ENCODE results near the gene VOPP1.
A peak's percentile ranks its signal among the peaks of the same experiment; 100 is the strongest.
"Not testable (repeated sequence)": the region's sequence is repeated elsewhere in the genome, so short reads cannot be mapped to it uniquely, and the experiment has no call there.

Gene VOPP1

DNA sequence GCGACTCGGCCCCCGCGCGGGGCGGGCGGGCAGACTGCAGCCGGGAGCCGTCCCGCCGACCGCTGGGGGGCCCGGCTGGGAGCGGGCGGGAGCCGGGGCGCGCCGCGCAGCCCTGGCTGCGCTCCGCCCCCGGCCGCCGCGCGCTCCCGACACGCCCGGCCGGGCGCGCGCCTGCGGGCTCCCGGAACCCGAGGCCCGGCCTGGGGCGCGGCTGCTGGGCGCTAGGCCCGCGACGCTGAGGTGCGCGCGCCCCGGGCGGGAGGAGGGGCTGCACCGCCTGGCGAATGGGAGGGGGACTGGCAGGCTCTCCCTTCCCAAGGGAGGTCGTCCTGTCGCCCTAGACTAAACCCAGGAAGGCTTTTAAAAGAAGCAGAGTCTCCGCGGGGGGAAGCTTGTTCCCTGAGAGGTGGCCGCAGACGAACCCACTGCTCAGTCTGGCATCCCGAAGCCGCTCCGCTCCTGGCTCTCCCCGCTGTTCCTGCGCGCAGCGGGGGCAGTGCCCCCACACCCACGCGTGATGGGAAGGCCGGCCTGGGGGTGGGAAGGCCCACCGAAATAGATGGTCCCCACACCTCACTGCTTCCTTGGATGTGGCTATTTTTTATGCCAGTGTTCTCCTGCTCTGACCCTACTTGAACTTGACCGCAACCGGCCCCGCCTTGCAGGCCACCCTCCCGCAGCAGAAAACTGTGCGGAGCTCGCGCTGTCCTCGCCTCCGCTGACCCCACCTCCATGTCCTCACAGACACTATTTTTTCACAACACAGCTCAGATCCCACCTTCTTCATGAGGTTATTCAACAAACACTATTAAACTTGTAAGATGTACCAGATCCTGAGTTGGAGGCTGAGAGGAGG lies at the start of gene VOPP1:
Gene VOPP1 (minus strand): TSS at position 125 of the 856 bp plus-strand sequence. CDS start 178 bp downstream, outside the sequence.
- peak; percentile 54 for DNase-seq

DNA sequence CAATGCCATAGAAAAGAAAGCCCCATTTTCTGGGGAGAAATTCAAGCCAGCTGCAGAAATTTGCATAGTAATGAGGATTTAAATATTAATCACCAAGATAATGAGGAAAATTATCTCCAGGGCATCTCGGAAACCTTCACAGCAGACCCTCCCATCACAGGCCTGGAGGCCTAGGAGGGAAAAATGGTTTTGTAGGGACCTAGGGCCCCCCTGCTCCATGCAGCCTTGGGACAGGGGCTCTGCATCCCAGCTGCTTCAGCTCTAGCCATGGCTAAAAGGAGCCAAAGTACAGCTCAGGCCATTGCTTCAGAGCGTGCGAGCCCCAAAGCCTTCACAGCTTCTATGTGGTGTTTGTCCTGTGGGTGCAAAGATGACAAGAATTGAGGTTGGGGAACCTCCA lies 46.6 kb upstream of the VOPP1 start:
- no peak for DNase-seq

DNA sequence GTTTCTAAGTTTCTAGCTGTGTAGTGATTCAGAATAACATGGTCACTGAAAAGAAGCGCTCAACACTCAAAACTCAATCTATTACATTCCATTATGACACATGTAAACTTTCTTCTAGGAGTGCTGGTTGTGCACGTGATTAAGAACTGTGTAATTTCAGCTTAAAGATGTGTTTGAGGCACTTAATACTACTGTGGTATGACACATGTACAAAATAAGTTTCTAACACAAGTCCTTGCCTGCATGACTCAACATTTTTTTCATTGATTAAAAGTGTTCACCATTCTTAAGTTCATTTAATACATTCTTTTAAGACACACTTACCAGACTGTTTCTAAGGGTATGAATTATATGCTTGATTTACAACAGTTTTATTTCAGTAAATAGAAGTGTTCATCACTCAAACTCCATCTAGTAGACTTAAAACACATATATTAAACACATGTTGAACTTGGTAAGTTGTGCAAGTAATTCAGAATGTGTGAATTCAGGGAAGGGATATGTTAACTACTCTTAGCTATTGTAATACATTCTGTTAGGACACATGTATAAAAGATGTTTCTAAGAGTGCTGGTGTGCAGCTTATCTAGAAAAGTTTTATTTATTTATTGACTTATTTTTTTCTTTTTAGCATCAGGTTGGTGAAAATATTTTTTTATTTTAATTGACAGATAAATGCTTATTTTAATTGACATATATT lies 42.2 kb upstream of the VOPP1 start:
- not testable (repeated sequence) for DNase-seq

- not testable (repeated sequence) for DNase-seq
Observed at GRCh38 chr7:55609726-55610125, 37.4 kb upstream of the VOPP1 start.

- not testable (repeated sequence) for DNase-seq
Observed at GRCh38 chr7:55605661-55606060, 33.4 kb upstream of the VOPP1 start.

DNA sequence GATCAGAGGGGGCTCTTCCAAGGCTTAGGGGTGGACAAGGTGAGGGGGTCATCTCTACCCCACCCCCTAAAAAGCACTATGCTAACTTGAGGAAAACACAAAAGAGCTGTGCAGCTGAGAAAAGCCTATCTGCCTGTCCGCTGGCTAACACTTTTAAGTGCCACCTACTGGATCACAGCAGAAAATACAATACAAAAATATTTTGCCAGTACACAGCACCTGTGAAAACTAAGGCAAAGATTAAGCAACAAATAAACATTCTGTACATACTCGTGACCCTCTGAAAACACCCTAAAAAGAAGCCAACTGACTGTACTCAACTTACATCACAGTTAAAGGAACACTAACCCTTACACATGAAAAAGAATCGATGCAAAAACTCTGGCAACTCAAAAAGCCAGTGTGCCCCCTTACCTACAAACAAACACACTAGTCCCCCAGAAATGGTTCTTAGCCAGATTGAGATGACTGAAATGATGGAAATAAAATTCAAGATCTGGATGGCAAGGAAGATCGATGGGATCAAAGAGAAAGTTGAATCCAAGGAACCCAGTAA lies 25.7 kb upstream of the VOPP1 start:
- not testable (repeated sequence) for DNase-seq

DNA sequence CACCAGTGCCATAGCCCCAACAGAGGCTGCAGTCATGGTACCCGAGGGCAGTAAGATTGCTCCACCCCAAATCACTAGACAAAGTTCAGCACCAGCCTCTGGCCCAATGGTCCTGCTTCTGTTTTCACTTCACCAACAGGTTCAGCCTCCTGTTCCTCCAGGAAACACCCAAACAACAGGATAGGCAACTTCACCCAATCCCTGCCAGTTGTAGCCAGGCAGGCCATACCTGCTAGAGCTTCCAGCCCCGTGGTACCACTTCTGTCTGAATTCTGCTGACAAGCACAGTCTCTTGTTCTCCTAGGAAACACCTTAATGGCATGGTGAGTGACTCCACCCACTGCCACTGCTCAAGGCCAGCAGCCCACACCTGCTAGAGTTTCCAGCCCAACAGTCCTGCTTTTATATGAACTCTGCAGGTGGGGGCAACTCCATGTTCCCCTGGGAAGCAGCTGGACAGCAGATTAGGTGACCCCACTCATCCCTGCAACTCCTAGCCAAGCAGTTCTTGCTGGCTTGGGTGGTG lies 25.0 kb upstream of the VOPP1 start:
- DNase-seq, result not testable (repeated sequence)

DNA sequence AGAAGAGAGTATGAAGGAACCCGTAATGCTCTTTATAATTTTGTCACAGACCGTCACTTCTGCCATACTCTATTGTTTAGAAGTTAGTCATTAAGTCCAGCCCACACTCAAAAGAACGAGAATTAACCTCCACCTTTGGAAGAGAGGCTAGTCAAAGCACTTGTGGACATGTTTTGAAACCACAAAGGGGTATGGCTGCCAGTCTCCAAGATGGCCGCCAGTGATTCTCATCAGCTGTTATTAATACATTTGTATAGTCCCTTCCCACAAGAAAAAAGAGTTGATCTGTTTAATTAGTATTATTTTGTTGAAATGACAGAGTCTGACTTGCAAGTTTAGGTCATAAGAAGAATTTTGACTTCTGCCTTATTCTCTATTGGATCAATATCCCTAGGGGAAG lies 23.2 kb upstream of the VOPP1 start:
- no peak for DNase-seq

DNA sequence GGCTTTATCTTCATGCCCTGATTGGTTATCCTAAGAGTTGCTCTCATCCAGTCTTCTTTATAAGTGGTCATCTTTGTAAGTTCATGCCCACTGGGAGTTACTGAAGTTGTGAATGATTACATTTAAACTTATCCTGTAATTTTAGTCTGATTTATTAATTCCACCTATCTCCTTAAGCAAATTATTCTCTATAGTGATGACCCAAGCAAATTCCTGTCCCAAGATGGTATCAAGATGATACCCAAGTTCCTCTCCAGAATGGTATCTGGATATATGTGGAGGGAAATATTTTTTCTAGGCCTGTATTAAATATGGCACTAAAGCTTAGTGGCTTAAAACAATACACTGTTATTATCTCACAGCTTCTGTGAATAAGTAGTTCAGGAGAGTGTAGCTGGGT lies 22.6 kb upstream of the VOPP1 start:
- no peak for DNase-seq

GRCh38 chr7:55594414-55594813 lies 22.1 kb upstream of the VOPP1 start:
- no peak for DNase-seq

DNA sequence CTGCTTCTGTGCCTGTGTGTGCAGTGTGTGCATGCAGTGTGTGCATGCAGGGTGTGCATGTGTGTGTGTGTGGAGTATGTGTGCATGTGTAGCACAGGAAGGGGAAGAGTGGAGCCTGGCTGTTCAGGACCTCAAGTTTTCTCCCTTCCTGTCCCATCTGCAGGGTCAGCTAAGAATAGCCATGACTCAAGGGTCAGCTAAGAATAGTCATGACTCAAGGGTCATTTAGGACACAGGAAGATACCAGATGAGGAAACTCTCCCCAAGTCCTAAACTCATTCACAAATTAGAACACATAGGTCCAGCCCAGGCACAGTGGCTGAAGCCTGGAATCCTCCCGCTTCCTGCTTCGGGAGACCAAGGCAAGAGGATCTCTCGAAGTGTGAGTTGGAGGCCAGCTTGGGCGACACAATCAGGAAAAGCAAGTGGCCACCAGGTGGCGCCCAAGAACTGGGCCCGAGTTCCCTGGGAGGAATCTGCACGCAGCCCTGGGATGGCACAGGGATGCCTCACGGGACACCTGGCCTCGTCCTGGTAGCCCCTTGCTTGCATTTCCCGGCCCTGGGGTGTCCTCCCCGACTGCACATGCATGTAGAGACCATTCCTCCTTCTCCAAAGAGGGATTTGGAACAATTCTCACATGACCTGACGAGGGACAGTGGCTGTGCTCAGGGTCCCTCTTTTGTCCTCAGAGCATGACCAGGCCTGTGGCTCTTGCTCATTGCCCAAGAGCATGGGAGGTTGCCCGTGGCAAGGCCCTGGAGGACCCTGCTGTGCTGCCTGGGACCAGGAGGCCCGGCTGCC lies 21.4 kb upstream of the VOPP1 start:
- DNase-seq, result peak; percentile 74

GRCh38 chr7:55593172-55593514 lies 20.8 kb upstream of the VOPP1 start:
- DNase-seq, result no peak

DNA sequence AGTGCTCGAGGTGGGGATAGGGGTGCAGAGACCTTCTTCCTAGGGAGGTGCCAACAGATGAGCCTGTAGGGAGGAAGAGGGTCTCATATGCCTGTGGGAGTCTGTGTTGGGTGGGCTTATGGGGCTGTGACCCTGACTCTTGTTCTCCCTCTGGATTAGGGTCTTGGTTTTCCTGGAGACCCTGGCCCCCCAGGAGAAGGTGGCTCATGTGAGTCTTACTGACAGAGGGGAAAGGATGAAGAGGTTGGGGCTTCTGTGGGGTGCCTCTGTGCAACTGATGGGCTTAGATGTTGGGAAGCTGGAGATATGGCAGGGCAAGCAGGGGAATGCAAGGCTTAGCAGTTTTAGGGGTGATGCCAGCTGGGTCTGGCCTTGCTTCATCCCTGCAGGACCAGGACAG lies 20.2 kb upstream of the VOPP1 start:
- DNase-seq, result no peak

DNA sequence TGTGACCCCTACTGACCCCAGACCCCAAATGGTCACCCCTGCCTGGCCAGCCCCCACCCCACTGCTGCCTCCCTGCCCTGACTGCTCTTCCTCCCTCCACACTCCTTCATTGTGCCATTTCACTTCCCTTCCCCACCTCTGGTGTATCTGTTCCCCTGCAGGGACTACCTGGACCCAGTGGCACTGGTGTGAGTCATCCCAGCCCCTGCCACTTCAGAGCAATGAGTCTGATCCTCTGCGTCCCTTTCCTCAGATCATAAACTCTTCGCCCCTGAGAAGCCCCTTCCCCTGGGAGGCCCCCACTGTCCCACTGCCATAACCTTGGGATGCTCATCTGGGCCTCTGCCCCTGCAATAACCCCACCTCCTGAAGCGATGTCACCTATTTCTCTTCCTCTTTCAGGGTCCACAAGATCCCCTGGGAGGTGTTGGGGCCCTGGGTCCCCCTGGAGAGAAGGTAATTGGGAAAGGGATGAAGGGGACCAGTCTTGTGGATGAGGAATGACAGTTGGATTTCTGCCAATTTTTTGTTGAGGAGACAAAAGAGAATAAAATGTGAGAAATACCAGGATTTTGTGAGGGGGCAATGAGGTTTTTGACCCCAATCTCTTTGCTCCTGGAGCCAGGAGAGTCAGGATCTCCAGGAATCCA lies 19.1 kb upstream of the VOPP1 start:
- DNase-seq, result no peak

- DNase-seq, result no peak
Observed at GRCh38 chr7:55590517-55591281, 18.4 kb upstream of the VOPP1 start.

DNA sequence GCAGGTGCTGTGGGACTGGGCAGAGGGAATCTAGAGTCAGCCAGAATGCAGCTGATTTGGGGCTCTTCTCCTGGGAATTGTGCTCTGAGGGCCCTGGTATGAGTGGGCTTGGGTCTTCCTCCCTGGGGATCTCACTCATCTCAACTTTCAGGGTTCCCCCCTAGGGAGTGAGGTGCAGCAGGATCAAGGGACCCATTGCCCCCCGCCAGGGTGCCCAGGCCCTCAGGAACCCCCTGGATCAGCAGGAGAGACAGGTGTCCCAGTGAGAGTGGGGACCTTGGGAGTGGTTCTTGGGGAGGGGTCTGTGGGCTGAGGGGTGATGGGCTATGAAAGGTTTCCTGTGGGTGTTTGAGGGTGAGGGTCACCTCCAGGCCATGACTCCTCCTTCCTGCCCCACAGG lies 17.6 kb upstream of the VOPP1 start:
- no peak for DNase-seq

DNA sequence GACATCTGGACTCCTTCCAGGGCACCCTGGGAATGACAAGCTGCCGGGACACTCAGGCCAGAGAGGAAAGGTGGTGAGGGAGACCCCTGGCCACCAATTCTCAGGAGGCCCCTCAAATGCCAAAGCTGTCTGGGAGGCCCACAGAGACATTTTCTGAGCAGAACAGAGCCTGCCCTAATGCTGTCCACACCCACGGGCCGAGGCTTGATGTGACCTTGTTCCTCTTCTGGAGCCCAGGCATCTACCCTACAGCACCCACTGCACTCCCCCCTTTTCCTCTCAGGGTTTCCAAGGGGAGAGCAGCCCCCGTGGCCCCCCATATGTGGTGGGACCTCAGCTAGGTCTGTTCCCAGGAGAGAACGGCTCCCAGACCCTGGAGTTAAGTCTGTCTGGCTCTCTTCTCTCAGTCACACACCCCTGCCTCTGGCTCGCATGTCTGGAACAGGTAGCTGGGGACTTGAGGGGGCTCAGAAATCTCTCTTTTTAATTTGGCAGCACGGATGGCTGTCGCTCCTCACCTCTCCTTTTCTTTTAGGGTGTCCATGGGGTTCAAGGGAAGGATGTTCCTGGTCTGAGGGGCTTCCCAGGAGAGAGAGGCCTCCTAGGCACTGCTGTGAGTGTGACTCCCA lies 16.8 kb upstream of the VOPP1 start:
- DNase-seq, result no peak

DNA sequence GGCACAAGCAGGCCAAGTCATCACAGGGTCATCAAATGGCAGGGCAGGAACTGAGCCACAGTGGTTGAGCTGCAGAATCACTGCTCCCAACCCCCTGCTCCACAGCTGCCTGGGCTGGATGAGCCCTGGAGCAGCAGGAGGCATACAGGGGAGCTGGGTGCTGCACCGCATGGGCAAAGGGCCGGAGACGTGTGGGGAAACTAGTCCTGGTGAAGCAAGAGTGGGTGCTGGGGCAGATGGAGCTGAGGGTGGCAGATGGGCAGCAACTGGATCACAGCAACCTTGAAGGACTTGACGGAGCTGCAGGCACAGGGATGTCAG lies 16.0 kb upstream of the VOPP1 start:
- DNase-seq, result no peak

- DNase-seq, result no peak
Observed at GRCh38 chr7:55587687-55588378, 15.5 kb upstream of the VOPP1 start.

DNA sequence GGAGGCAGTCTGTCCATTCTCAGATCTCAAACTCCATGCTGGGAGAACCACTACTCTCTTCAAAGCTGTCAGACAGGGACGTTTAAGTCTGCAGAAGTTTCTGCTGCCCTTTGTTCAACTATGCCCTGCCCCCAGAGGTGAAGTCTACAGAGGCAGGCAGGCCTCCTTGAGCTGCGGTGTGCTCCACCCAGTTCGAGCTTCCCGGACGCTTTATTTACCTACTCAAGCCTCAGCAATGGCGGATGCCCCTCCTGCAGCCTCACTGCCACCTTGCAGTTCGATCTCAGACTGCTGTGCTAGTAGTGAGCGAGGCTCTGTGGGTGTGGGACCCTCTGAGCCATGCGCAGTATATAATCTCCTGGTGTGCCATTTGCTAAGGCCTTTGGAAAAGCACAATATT lies 10.4 kb upstream of the VOPP1 start:
- DNase-seq, result peak; percentile 33

DNA sequence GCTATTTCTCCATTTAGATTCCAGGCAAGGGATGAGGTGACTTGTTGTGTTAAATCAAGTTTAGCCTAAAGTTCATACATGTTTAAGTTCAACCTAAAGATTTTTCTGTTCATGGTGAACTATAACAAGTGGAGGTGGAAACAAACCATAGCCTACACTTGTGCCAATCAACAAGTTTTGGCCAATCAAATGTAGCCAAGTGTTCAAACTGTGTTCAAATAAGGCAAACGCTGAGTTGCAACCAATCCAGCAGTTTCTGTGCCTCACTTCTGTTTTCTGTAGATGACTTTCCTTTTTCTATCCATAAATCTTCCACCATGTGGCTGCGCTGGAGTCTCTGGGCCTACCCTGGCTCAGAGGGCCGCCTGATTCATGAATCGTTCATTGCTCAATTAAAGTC lies 4.5 kb upstream of the VOPP1 start:
- no peak for DNase-seq
